Umbilical cord (tissue), 2 donors: ENCODE data around the gene WDR44. TPM values are rescaled to one million over a fixed set of nuclear protein-coding genes. Genes with fewer than 3 reads are reported as not detected.
"Not testable (repeated sequence)": the region's sequence is repeated elsewhere in the genome, so short reads cannot be mapped to it uniquely, and the experiment has no call there.

Experiments used
- DNase-seq: peaks from one replicate; pipeline ENCODE4 v3.0.0-alpha.2; 2015; ENCODE audit warnings: low spot score
- total RNA-seq: library from RNA; depleted of rRNA; stranded (reverse); fragments of >200 nt; gene quantifications from one replicate; pipeline ENCODE4 v1.2.3, GENCODE V29; 2014; ENCODE audit warnings: low replicate concordance; ENCODE audit not compliant: insufficient read depth

Gene WDR44
- total RNA-seq, 1 donor from 2014 or later: 11.3 TPM

GRCh38 chrX:118475903-118476302, 130.0 kb downstream of the WDR44 start:
- no peak for DNase-seq

- no peak for DNase-seq
Observed at GRCh38 chrX:118480172-118480571, 134.3 kb downstream of the WDR44 start.

GRCh38 chrX:118482384-118482783, 136.5 kb downstream of the WDR44 start:
- not testable (repeated sequence) for DNase-seq

DNA sequence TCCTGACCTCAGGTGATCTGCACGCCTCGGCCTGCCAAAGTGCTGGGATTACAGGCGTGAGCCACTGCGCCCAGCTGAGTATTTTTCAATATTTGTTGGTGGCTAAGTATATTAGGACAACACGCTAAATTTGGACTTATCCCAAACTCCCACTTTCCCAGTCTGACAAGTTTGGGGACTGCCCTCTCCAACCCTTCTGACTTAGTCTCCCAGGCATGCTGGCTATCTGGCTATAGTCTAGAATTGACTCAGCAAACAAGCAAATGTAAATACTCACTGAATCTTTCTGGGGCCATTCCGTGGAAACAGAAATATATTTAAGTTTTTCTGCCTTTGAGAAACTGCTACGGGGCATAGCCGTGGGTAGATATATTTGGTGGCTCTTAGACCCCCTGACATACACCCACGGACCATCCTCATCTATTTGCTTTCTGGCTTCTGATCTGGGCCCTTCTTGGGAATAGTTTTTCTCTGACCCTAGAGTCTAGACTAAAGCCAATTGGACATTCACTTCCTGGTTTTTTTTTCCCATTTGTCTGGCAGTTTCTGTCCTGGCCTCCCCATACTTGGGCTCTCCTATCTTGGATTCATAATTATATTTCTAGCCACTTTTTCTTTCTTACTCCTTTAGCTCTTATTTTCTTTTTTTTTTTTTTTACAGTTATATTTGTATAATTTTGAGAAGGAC, 138.5 kb downstream of the WDR44 start:
- no peak for DNase-seq

- not testable (repeated sequence) for DNase-seq
Observed at GRCh38 chrX:118486693-118487092, 140.8 kb downstream of the WDR44 start.

DNA sequence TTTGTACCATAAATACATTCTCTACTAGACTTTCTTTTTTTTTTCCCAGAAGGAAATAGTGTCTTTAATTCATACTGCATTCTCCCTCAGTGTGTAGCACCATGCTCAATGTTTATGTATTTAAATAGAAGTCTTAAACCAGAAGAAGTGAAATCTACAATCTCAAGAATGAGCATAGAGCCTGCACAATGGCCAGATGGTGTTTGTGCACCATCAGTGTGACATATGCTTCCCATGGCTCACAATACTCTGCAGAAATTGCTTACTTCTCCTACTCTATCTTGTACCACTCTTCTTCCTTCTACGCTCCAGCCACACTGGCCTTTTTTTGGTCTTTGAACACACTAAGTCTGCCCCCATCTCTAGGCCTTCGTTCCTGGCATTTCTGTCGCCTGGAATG, 147.1 kb downstream of the WDR44 start:
- no peak for DNase-seq

DNA sequence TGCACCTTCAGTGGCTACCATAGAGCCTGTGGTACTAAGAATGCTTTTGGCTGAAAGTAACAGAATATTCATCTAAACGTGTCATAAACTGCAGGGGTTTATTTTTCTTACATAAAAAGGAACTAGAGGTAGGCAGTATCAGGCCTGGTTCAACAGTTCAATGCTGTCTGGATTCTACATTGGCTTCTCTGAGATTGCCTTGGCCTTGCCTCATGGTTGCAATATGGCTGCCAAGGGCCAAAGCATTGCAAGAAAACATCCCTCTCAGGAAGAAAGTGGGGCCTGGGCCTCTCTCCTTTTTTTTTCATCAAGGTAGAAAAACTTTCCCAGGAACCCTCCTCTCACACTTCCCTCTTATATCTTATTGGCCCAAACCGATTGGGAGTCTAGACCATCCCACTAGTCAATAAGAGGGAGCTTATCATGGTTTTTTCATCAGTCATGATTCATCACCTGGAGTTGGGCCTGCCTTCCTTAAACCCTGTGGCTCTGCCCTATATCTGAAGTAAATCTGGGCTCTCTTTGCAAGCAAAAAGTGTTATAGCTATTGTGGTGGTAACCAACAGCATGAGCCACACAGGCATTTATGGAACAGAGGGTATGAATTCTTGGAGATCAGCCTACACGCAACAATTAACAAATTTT, 147.9 kb downstream of the WDR44 start:
- DNase-seq: no peak

DNA sequence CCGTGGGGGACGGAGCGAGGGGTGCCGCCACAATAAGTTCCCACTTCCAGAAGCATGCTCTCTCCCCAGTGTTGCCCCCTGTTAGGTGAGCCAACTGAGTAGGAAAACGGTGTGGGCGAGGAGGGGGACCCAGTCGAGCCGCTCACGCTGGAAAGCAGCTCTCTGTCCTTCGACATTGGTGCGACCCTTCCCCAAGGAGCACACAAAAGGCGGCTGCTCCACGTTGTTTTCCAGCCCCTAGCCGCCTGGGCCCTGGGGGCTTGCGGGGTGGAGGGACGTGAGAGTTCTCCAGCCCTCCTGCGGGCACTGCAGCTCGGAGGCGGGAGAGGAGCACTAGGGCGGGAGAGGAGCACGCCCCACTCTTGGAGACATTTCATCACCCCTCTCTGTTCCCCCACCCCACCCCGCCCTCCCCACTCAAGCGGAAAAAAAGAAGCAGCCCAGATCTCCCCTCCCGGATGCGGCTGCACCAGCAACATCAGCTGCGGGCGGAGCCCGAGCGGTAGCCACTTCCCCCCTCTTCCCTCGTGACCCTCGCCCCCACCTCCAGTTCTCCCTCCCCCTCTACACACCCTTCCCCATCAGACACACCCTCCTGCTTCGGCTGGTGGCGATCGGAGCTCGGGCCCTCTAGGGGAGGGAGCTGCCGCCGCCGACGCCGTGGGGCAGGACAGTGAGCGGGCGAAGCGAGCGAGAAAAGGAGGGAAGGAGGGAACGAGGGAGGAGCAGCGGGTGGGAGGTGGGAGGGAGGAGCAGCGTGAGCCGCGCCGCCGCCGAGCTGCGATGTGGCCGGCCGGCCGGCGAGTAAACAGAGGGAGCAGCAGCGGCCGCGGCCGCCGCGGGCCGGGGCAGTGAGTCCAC, 149.4 kb downstream of the WDR44 start, which contains the start of gene DOCK11:
TSS of gene DOCK11 (plus strand) at position 755 of the 861 bp plus-strand sequence. CDS start 157 bp downstream, outside the sequence.
- DNase-seq: peak; percentile 88

DNA sequence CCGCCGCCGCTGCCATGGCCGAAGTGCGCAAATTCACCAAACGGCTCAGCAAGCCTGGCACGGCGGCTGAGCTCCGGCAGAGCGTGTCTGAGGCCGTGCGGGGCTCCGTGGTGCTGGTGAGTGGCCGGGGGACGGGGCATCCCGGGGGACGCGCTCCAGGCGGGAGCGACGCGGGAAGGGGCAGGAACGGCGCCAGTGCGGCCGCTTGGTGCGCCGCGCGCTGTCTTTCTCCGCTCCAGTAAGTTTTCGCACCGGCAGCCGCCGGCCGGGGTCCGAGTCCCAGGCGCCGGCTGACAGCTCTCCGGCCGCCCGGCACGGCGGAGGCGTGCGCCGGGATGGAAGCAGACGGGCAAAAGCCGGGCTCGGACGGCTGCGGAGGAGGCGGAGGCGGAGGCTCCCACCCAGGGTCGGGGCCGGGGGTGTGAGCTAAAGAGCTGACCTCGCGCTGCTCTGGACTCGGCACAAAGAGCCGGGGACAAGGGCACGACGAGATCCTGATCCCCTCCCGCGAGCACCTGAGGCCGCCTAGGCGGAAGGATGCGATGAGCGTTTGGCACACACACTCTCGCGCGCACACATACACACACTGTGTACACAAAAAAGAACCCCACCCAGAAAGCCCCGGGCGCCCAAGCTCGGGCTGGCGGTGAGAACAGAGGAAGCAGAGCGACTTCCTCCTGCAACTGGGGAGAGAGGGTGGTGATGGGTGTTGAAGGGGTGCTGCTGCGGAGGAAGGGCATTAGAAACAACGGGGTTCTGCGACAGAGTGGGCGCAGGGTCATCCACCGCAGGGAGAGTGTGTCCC, 150.3 kb downstream of the WDR44 start:
- peak; percentile 19 for DNase-seq

- no peak for DNase-seq
Observed at GRCh38 chrX:118496763-118497079, 150.8 kb downstream of the WDR44 start.

DNA sequence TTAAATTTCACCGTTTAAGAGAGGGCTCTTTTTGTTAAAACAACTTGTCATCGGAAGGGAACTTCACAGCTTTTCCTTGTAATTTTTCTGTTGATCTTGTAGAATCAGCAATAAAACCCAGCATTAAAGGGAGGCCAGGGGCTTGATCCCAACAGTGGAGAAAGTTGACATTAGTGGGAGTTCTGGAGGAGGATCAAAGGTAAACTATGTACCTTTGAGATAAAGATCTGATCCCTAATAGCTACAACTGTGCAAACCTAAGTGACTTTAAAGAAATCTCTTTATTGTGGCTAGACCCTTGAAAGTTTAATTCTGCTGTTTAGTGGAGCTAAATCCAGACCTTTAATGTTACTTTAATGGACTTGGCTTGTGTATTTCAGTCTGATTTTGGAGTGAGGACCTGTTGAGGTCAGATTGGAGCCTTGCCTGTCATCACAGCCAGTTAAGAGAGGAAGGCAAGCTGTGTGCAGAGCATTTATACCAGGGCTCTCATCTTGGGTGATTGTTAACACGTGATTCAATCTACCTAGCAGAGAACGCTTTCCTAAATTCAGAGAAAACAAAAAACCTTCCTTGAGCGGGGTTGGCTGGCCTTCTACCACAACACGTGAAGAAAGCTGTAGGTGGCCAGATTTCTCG, 151.4 kb downstream of the WDR44 start:
- DNase-seq: no peak

- no peak for DNase-seq
Observed at GRCh38 chrX:118498351-118498750, 152.4 kb downstream of the WDR44 start.

GRCh38 chrX:118498755-118499154, 152.8 kb downstream of the WDR44 start:
- DNase-seq: no peak

DNA sequence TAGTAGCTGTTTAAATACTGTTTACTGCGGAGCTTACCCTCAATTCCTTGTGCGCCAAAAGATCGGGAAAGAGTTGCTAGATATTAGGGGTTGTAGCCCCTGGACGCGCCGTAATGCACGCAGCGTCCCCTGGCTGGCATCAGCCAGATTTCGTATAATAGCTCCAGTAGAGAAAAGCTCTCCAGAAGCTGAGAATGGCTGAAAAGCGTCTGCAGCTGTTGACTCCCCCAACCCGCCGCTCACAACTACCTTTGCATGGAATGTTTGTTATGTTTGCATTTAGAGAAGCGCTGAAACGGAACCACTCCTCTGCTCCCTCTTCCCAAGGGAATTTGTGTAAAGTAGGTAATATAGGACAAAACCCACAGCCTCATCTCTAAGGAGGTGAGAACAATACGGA, 153.4 kb downstream of the WDR44 start:
- no peak for DNase-seq

Other genes with a start within 250 kb of the WDR44 start
- 40.2 TPM for gene KLHL13, start 229.3 kb upstream of the WDR44 start, total RNA-seq
- 18.3 TPM for gene DOCK11, start 149.7 kb downstream of the WDR44 start, total RNA-seq